MCF 10A (cell line): ENCODE results near the gene ACTN4. TPM values are rescaled to one million over a fixed set of nuclear protein-coding genes. Genes with fewer than 3 reads are reported as not detected.

Source experiments
- BruUV-seq: library from RNA; stranded (reverse); fragments of 400-500 nt; replicated peaks from 2 replicates; lab custom pipeline; 2021; lab: Mats Ljungman, UMichigan
- CTCF ChIA-PET: fragments of 300-600 bp; sonication (Branson Sonifier 250); formaldehyde crosslinking; extraction: SDS; loops from one replicate; lab custom pipeline; 2021; ENCODE audit warnings: antibody characterized with exemption, inconsistent platforms; lab: Yijun Ruan, JAX
- POLR2A ChIA-PET: fragments of 300-600, 350-650 bp; sonication (Branson Sonifier 250); formaldehyde crosslinking; extraction: SDS; loops from one replicate; lab custom pipeline; 2020; ENCODE audit warnings: antibody characterized with exemption, inconsistent platforms; lab: Yijun Ruan, JAX
- DNase-seq: peaks from one replicate; pipeline ENCODE4 v3.0.0-alpha.2; 2018; ENCODE audit not compliant: unreplicated experiment
- H3K27ac Mint-ChIP-seq: one replicate; pipeline ENCODE4 v1.8.0; 2022; ENCODE audit warnings: mild to moderate bottlenecking, low read depth, mixed read lengths; ENCODE audit not compliant: unreplicated experiment
- H3K27me3 Mint-ChIP-seq: one replicate; pipeline ENCODE4 v1.8.0; 2022; ENCODE audit warnings: mixed read lengths; ENCODE audit not compliant: insufficient read depth, unreplicated experiment
- H3K36me3 Mint-ChIP-seq: one replicate; pipeline ENCODE4 v1.8.0; 2022; ENCODE audit warnings: mild to moderate bottlenecking, moderate library complexity, mixed read lengths; ENCODE audit not compliant: insufficient read depth, unreplicated experiment
- H3K4me1 Mint-ChIP-seq: one replicate; pipeline ENCODE4 v1.8.0; 2022; ENCODE audit warnings: mixed read lengths; ENCODE audit not compliant: insufficient read depth, unreplicated experiment
- H3K4me3 Mint-ChIP-seq: one replicate; pipeline ENCODE4 v1.8.0; 2022; ENCODE audit warnings: mild to moderate bottlenecking, moderate library complexity, mixed read lengths; ENCODE audit not compliant: unreplicated experiment
- H3K9me3 Mint-ChIP-seq: one replicate; pipeline ENCODE4 v1.8.0; 2022; ENCODE audit warnings: mixed read lengths; ENCODE audit not compliant: unreplicated experiment
- intact Hi-C: fragments of 100-400 bp; cut with micrococcal nuclease; formaldehyde crosslinking; loops from 2 replicates; pipeline ENCODE4 v1.14.1; 2022
- total RNA-seq: library from RNA; stranded (reverse); gene quantifications from 2 replicates; pipeline ENCODE4 v1.2.3, GENCODE V29; 2022
- TF ChIP-seq, protein P1 (sequence below): fragments of 200-600 bp; IDR thresholded peaks from one replicate; pipeline ENCODE4 v1.8.0; 2022; ENCODE audit warnings: antibody characterized with exemption, mild to moderate bottlenecking; ENCODE audit not compliant: unreplicated experiment

Gene ACTN4
- total RNA-seq, 1 experiment from 2014 or later = 300 TPM

DNA sequence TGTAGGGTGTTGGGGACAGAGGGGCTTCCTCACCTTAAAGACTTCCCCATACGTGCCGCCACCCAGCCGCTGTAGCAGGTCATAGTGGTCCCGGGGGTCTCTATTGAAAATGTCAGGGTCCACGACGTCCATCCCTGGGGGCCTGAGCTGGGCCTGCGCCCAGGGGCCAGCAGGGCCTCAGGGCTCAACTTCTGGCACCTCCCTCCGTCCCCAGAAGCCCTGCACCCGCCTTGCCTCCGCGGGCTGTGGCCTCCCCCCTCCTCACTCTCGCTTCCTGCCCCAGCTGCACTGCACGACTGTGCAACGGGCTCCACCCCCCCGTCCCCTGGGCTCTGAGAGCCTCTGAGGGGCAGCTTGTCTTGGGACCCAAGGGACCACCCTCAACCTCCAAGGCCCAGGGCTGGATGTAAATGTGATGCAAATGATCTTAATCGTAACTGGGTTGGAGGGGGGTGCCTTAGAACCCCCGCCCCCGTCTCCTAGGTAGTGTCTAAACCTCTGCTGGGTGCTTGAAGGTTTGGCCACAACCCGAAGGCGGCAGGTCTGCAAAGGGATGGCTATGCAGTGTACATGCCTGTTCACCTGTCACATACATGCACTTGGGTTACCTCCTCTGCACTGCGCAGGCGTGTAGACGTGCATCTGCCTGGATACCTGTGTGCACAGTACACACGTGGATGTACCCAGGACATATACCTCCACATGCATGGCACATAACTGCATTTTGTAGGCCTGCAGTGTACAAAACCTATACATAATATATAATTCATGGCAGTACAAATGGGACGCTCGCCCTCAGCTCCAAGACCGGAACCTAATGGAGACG is 29.5 kb upstream of the ACTN4 start, which contains the start of gene MAP4K1:
MAP4K1 (minus strand) TSS at position 190 of the 826 bp plus-strand sequence; CDS start at position 132, 58 bp downstream.
- peaks cover 8% of the 10 kb centered on the region for H3K4me1 Mint-ChIP-seq
- BruUV-seq = no TSS peak
- H3K36me3 Mint-ChIP-seq = peaks cover 42% of the 10 kb centered on the region
- TF ChIP-seq, protein P1, sequence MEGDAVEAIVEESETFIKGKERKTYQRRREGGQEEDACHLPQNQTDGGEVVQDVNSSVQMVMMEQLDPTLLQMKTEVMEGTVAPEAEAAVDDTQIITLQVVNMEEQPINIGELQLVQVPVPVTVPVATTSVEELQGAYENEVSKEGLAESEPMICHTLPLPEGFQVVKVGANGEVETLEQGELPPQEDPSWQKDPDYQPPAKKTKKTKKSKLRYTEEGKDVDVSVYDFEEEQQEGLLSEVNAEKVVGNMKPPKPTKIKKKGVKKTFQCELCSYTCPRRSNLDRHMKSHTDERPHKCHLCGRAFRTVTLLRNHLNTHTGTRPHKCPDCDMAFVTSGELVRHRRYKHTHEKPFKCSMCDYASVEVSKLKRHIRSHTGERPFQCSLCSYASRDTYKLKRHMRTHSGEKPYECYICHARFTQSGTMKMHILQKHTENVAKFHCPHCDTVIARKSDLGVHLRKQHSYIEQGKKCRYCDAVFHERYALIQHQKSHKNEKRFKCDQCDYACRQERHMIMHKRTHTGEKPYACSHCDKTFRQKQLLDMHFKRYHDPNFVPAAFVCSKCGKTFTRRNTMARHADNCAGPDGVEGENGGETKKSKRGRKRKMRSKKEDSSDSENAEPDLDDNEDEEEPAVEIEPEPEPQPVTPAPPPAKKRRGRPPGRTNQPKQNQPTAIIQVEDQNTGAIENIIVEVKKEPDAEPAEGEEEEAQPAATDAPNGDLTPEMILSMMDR = no peak
- peak within 1 kb of the TSS; percentile 100 for H3K4me3 Mint-ChIP-seq
- H3K27me3 Mint-ChIP-seq = no peaks in the 10 kb centered on the region
- DNase-seq = peak; percentile 13
- peak within 1 kb of the TSS; percentile 99 for H3K27ac Mint-ChIP-seq
- POLR2A ChIA-PET = interaction anchor here (0.5 to 2.9 kb wide), 22 partner anchors 9 to 1542 kb away, joined by 3 to 39 read pairs (median 4); partner anchors contain the start of genes ACTN4, HNRNPL, NFKBIB and PSMD8
- CTCF ChIA-PET = interaction anchor here (0.6 to 6.1 kb wide), 8 partner anchors 17 to 386 kb away, joined by 3 to 46 read pairs (median 3); no protein-coding TSS in a partner anchor
- intact Hi-C loops = loop anchor here (5.0 kb wide), 2 partner anchors 61 to 76 kb away; no protein-coding TSS in a partner anchor
- H3K9me3 Mint-ChIP-seq = no peaks in the 10 kb centered on the region

DNA sequence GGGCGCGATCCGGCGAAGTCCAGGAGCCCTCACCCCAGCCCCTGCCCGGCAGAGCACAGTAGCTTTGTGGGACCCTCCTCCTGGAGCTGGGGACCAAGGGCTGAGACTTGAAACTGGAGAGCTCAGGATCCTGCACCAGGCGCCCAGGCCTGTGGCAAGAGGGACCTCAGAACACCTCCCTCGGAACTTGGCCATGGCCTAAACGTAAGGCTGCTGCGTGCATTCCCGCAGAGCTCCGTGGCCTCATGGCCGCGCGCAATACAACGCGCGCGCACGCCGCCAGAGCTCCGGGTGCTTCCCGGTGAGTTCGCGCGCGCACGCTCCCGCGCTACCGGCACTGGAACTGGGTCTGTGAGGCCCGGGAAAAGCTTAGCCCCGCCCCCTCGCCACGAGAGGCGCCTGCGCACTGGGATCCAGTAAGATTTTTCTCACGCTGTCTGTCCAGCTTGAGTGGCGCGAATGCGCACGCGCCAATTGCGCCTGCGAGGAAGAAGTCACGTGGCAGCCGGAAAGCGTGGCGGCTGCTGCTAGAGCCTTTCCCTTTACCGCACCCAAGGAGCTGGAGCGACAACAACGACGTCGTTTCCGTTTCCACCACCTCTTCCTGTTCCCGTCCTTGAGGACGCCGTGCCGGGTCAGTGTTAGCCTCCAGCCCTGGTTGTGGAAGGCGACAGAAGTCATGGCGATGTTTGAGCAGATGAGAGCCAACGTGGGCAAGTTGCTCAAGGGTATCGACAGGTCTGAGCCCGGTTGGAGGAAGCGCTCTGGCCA is 28.7 kb upstream of the ACTN4 start, which contains the start of gene EIF3K:
EIF3K (plus strand) TSS at position 599 of the 771 bp plus-strand sequence; CDS start at position 680, 81 bp downstream.
- no peaks in the 10 kb centered on the region for H3K9me3 Mint-ChIP-seq
- H3K27ac Mint-ChIP-seq = peak within 1 kb of the TSS; percentile 99
- TF ChIP-seq, protein P1 = no peak
- H3K4me1 Mint-ChIP-seq = peaks cover 8% of the 10 kb centered on the region
- CTCF ChIA-PET = interaction anchor here (0.6 to 6.1 kb wide), 8 partner anchors 16 to 386 kb away, joined by 3 to 46 read pairs (median 3); no protein-coding TSS in a partner anchor
- POLR2A ChIA-PET = interaction anchor here (0.5 to 2.9 kb wide), 27 partner anchors 9 to 1543 kb away, joined by 3 to 39 read pairs (median 4); partner anchors contain the start of genes ACTN4, HNRNPL, MRPS12 and NFKBIB
- H3K36me3 Mint-ChIP-seq = peaks cover 47% of the 10 kb centered on the region
- peak; percentile 99 for DNase-seq
- no peaks in the 10 kb centered on the region for H3K27me3 Mint-ChIP-seq
- peak within 1 kb of the TSS; percentile 100 for H3K4me3 Mint-ChIP-seq
- BruUV-seq = no TSS peak
- intact Hi-C loops = loop anchor here (5.0 kb wide), 2 partner anchors 61 to 76 kb away; no protein-coding TSS in a partner anchor

DNA sequence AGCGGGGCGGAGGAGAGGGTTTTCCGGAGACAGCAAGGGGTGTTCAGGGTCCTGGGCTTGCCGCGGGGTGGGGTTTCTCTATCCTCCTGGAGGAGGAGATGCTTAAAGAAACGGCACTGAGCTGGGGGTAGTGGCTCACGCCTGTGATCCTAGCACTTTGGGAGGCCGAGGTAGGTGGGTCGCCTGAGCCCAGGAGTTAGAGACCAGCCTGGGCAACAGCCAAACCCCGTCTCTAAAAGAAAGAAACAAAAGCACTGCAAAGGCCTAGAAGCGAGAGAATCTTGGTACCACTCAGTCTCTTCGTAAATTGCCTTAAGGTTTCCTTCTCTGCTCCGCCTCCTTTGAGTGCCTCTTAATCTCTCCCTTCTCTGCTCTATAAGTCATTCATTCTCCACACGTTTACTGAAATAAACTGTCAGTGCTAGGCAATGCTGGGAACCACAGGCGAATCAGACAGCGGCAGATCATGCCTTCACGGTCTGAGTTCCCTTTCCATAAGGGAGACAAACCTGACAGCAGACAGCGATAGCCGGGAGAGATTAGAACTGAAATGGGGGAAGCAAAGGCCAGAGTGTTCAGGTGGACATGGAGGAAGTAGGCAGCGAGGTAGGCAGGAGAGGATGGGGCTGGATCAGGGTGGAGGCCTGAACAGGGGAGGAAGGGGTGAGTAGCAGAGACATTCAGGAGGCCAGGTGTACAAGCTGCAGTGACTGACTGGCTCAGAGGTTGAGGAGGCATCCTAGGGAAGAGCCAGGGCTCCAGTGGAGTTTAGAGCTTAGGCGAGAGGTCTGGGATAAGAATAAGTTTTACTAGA is 27.9 kb upstream of the ACTN4 start:
- Mint-ChIP-seq H3K9me3 (no peaks in the 10 kb centered on the region), H3K4me1 (peaks cover 8% of the 10 kb centered on the region), H3K36me3 (peaks cover 55% of the 10 kb centered on the region), H3K27me3 (no peaks in the 10 kb centered on the region), H3K27ac (peak overlapping the region; percentile 99), H3K4me3 (peak overlapping the region; percentile 100)
- BruUV-seq = TSS peak; percentile 62
- intact Hi-C loops = loop anchor here (5.0 kb wide), 2 partner anchors 62 to 77 kb away; no protein-coding TSS in a partner anchor
- DNase-seq = no peak
- TF ChIP-seq, protein P1 = no peak
- CTCF ChIA-PET = interaction anchor here (0.6 to 6.1 kb wide), 7 partner anchors 16 to 394 kb away, joined by 3 to 46 read pairs (median 3); no protein-coding TSS in a partner anchor
- POLR2A ChIA-PET = interaction anchor here (0.5 to 2.9 kb wide), 21 partner anchors 8 to 311 kb away, joined by 3 to 39 read pairs (median 4); partner anchors contain the start of genes ACTN4, HNRNPL, MRPS12 and PSMD8
